D721Med (cell line): ENCODE data around the gene RABEP2.
A peak's percentile ranks its signal among the peaks of the same experiment; 100 is the strongest.
"Not testable (repeated sequence)": the region's sequence is repeated elsewhere in the genome, so short reads cannot be mapped to it uniquely, and the experiment has no call there.

Source experiments
- DNase-seq: peaks from one replicate; pipeline ENCODE4 v3.0.0; 2011; ENCODE audit warnings: low spot score; ENCODE audit not compliant: insufficient read length
- FAIRE-seq: peaks from 2 replicates; lab custom pipeline; 2011; peaks lifted over from hg19 to GRCh38; lab: Jason Lieb, UNC
- CTCF ChIP-seq: IDR thresholded peaks from 2 replicates; pipeline ENCODE4 v1.5.1; 2012; ENCODE audit warnings: mild to moderate bottlenecking, control low read depth; ENCODE audit not compliant: insufficient read depth; ENCODE audit errors: missing control alignments

The RABEP2 gene, protein sequence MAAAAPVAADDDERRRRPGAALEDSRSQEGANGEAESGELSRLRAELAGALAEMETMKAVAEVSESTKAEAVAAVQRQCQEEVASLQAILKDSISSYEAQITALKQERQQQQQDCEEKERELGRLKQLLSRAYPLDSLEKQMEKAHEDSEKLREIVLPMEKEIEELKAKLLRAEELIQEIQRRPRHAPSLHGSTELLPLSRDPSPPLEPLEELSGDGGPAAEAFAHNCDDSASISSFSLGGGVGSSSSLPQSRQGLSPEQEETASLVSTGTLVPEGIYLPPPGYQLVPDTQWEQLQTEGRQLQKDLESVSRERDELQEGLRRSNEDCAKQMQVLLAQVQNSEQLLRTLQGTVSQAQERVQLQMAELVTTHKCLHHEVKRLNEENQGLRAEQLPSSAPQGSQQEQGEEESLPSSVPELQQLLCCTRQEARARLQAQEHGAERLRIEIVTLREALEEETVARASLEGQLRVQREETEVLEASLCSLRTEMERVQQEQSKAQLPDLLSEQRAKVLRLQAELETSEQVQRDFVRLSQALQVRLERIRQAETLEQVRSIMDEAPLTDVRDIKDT

DNA sequence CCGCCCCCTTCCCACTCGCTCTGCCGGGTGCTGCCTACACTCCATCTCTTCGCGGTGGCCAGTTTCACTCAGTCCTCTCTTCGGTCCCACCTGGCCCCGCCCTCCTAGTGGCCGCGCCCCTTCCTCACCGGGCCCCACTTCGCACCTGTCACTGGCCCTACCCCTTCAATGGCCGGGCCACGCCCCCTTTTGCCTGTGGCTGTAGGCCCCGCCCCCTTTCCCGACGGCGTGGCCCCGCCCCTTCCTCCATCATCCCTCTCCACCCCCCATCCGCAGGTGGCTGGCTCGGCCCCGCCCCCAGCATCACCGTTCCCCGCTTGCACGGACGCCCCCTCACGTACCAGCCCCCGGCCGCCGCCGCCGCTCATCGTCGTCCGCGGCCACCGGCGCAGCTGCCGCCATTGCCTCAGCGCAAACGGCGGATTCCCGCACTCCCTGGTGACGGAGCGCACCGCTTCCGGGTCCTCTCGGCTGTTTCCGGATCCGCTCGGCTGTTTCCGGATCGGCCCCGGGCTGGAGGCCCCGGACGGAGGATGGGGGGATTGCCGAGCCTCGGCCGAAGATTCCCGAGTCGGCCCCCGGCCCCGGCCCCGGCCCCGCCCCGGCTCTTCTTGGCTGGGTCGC lies at the start of gene RABEP2:
RABEP2 (minus strand) TSS at position 477 of the 624 bp plus-strand sequence; CDS start at position 402, 75 bp downstream.
- FAIRE-seq (no peak), DNase-seq (peak; percentile 96)
- no peak for TF ChIP-seq CTCF

- DNase-seq (peak; percentile 97), FAIRE-seq (no peak)
- no peak for TF ChIP-seq CTCF
These were observed 49.6 kb upstream of the RABEP2 start, which contains the start of gene SPNS1 for GRCh38 chr16:28974437-28975157. Gene SPNS1 (plus strand): TSS chr16:28974778. CDS start chr16:28975152, 374 bp downstream.

DNA sequence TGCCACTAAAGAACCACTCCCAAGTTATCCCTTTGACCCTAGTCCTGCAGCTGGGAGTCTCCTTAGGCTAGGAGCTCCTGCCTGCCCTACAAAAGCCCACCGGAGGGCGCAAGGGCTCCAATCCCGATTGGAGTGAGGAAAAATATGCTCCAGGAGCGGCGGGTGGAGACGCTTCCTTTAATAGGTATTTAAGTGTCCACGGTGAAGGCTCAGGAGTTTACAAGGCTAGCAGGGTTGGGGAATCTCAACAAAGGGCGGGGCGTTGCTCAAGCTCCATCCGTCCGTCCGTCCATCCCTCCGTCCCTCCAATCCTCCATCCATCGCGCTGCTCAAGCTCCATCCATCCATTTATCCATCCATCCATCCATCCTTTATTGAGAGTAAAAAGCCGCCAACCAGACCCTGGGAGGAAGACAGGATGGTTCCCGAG lies 49.0 kb upstream of the RABEP2 start:
- TF ChIP-seq CTCF, result peak; percentile 65
- DNase-seq (no peak), FAIRE-seq (no peak)

- FAIRE-seq, DNase-seq: not testable (repeated sequence)
These were observed 44.7 kb upstream of the RABEP2 start for GRCh38 chr16:28969696-28970095.

- FAIRE-seq (no peak), DNase-seq (no peak)
- TF ChIP-seq CTCF, result no peak
These were observed 42.1 kb upstream of the RABEP2 start for GRCh38 chr16:28967156-28967555.

DNA sequence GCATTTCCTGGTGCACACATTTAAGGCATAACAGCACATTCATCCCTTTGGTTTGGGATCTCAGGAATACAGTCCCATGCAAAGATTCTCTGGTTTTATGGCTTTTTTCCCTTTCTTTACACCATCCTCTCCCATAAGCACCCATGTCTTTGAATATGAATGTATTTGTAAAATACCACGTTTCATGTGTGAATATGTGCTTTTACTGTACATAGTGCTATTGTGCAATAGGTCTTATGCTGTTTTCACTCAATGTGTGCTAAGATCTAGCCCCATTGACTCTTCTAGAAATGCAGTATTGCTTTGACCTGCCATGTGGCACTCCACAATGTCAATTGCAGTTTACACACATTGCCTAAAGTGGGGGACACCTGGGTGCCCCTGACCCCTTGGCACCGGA lies 39.5 kb upstream of the RABEP2 start:
- TF ChIP-seq CTCF, result no peak
- no peak for DNase-seq
- no peak for FAIRE-seq

- DNase-seq (no peak), FAIRE-seq (no peak)
- TF ChIP-seq CTCF, result no peak
These were observed 39.0 kb upstream of the RABEP2 start for GRCh38 chr16:28964072-28964471.
